B cell (primary cell): ENCODE results near the gene ARHGEF7. TPM values are rescaled to one million over a fixed set of nuclear protein-coding genes. Genes with fewer than 3 reads are reported as not detected.

Source experiments
- ATAC-seq: fragments of 200-7000 bp; cut with Tn5 transposase; one replicate; pipeline ENCODE4 v1.10.0; 2021; ENCODE audit warnings: low read depth, mild to moderate bottlenecking, moderate number of reproducible peaks, moderate library complexity
- CTCF ChIA-PET: fragments of 350-600 bp; sonication (Branson Sonifier 250); formaldehyde crosslinking; loops from one replicate; lab custom pipeline; 2021; ENCODE audit warnings: antibody characterized with exemption, inconsistent platforms; lab: Charles Lee
- POLR2A ChIA-PET: fragments of 350-600 bp; sonication (Branson Sonifier 250); formaldehyde crosslinking; loops from one replicate; lab custom pipeline; 2021; ENCODE audit warnings: antibody characterized with exemption; lab: Charles Lee
- DNase-seq: peaks from one replicate; pipeline ENCODE4 v3.0.0; 2013
- H2AFZ ChIP-seq: 2 replicates; pipeline ENCODE4 v1.6.1; 2012; ENCODE audit warnings: mild to moderate bottlenecking, low read depth, low read length; ENCODE audit not compliant: insufficient read depth, poor library complexity, severe bottlenecking
- H3K27ac ChIP-seq, 2 donors: 1 replicate in 1 of 2; 2 replicates in 1 of 2; pipeline ENCODE4 v1.5.1; 2012 to 2013; ENCODE audit warnings: low read length in 2 of 2, mild to moderate bottlenecking in 2 of 2, moderate library complexity in 1 of 2
- H3K27me3 ChIP-seq, 4 experiments: fragments of 200-600 bp in 1 of 4; sonication (generic) in 1 of 4; replicated peaks in 1 of 4; 1 replicate in 2 of 4; 2 replicates in 2 of 4; pipeline versions ENCODE4 v1.6.1 to v1.7.0; 2013 to 2016; ENCODE audit warnings: low read length in 3 of 4, mild to moderate bottlenecking in 2 of 4, mixed read lengths in 1 of 4, moderate library complexity in 1 of 4; ENCODE audit not compliant: insufficient read depth in 4 of 4, control insufficient read depth in 3 of 4; ENCODE audit errors: control extremely low read depth in 1 of 4
- H3K36me3 ChIP-seq, 2 experiments: replicated peaks in 1 of 2; 1 replicate in 1 of 2; 2 replicates in 1 of 2; pipeline versions ENCODE4 v1.6.1 to v1.7.1; 2013; ENCODE audit warnings: low read length in 1 of 2; ENCODE audit not compliant: insufficient read depth in 2 of 2, control insufficient read depth in 1 of 2; ENCODE audit errors: control extremely low read depth in 1 of 2, extremely low read depth in 1 of 2
- H3K4me1 ChIP-seq, 2 donors: fragments of 200-600 bp in 1 of 2; sonication (generic) in 1 of 2; 1 replicate in 1 of 2; 2 replicates in 1 of 2; pipeline versions ENCODE4 v1.5.1 to v1.6.1; 2013 to 2017; ENCODE audit warnings: low read length in 2 of 2; ENCODE audit not compliant: control insufficient read depth in 2 of 2, insufficient read depth in 2 of 2
- H3K4me2 ChIP-seq: replicated peaks from 2 replicates; pipeline ENCODE3; 2012; ENCODE audit warnings: mild to moderate bottlenecking, low read depth, low read length; ENCODE audit not compliant: poor library complexity, severe bottlenecking
- H3K4me3 ChIP-seq, 5 experiments: fragments of 200-600 bp in 1 of 5; sonication (generic) in 1 of 5; 1 replicate in 3 of 5; 2 replicates in 2 of 5; pipeline versions ENCODE4 v1.5.1 to v1.7.0; 2011 to 2016; ENCODE audit warnings: low read length in 4 of 5, mild to moderate bottlenecking in 4 of 5, low read depth in 2 of 5, control low read depth in 1 of 5, moderate library complexity in 1 of 5; ENCODE audit not compliant: insufficient read depth in 1 of 5; ENCODE audit errors: control extremely low read depth in 1 of 5, extremely low read depth in 1 of 5
- H3K79me2 ChIP-seq: fragments of 200-600 bp; sonication (generic); one replicate; pipeline ENCODE4 v1.6.0; 2016; ENCODE audit warnings: low read length; ENCODE audit not compliant: control insufficient read depth, insufficient read depth
- H3K9ac ChIP-seq: fragments of 200-600 bp; sonication (generic); 2 replicates; pipeline ENCODE4 v1.6.1; 2017; ENCODE audit warnings: mild to moderate bottlenecking, low read length, moderate library complexity
- H3K9me3 ChIP-seq, 3 donors: one replicate each; pipeline versions ENCODE4 v1.6.1 to v1.7.1; 2013; ENCODE audit warnings: low read length in 2 of 3; ENCODE audit not compliant: control insufficient read depth in 2 of 3, insufficient read depth in 1 of 3; ENCODE audit errors: control extremely low read depth in 1 of 3
- H4K20me1 ChIP-seq: 2 replicates; pipeline ENCODE4 v1.6.0; 2012; ENCODE audit warnings: mild to moderate bottlenecking, low read length; ENCODE audit not compliant: insufficient read depth, control insufficient read depth, poor library complexity, severe bottlenecking
- H3K27ac Mint-ChIP-seq: one replicate; pipeline ENCODE4 v1.8.0; 2021; ENCODE audit warnings: mixed read lengths
- H3K27me3 Mint-ChIP-seq: one replicate; pipeline ENCODE4 v1.8.0; 2021; ENCODE audit warnings: mixed read lengths
- H3K4me1 Mint-ChIP-seq: one replicate; pipeline ENCODE4 v1.8.0; 2021; ENCODE audit warnings: mixed read lengths
- H3K4me3 Mint-ChIP-seq: one replicate; pipeline ENCODE4 v1.8.0; 2021; ENCODE audit warnings: mixed read lengths
- H3K9me3 Mint-ChIP-seq: one replicate; pipeline ENCODE4 v1.8.0; 2022; ENCODE audit warnings: mixed read lengths; ENCODE audit not compliant: insufficient read depth
- EZH2 ChIP-seq: IDR thresholded peaks from 2 replicates; pipeline ENCODE4 v1.6.1; 2012; ENCODE audit warnings: borderline replicate concordance, low read depth, mild to moderate bottlenecking, moderate library complexity, low read length; ENCODE audit not compliant: insufficient read depth, poor library complexity, severe bottlenecking
- WGBS: methylation state at CpG from one replicate; pipeline ENCODE4 v1.1.5; 2013; ENCODE audit warnings: missing lambda C conversion rate; ENCODE audit not compliant: insufficient coverage; 5-methylcytosine and 5-hydroxymethylcytosine counted together
- intact Hi-C: fragments of 100-400 bp; cut with micrococcal nuclease; formaldehyde crosslinking; loops from one replicate; pipeline ENCODE4 v1.10.0; 2022
- polyA plus RNA-seq: library from polyadenylated mRNA; depleted of rRNA; stranded (reverse); fragments of >200 nt; gene quantifications from 2 replicates; pipeline ENCODE4 v1.2.3, GENCODE V29; 2012
- total RNA-seq, 2 donors: library from RNA; stranded (reverse); fragments of 120-200 nt in 1 of 2; gene quantifications; 1 replicate in 1 of 2; 2 replicates in 1 of 2; pipeline versions ENCODE4 v1.2.3 to v1.2.4, GENCODE V29; 2013 to 2022
- TF ChIP-seq, protein P1 (sequence below): fragments of 200-600 bp; IDR thresholded peaks from one replicate; pipeline ENCODE4 v1.8.0; 2022; ENCODE audit warnings: antibody characterized with exemption, mild to moderate bottlenecking

ARHGEF7 gene
- total and polyA plus RNA-seq, 2 donors (not counting 1 experiment from before 2014, with no cell fraction given) = 62.3 to 125 TPM

DNA sequence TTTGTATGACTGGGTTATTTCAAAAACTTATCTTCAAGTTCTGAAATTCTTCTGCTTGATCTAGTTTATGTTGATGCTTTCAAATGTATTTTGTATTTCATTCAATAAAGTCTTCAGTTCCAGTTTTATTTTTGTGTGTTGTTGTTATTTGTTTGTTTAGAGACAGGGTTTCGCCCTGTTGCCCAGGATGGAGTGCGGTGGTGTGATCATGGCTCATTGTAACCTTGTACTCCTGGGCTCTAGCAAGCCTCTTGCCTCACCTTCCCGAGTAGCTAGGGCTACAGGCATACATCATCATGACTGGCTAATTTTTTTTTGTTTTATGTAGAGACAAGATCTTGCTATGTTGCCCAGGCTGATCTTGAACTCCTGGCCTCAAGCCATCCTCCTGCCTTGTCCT, 40.3 kb upstream of the ARHGEF7 start:
- POLR2A ChIA-PET = no interaction called here
- Histone ChIP-seq H2AFZ (no peak overlapping the region), H3K4me3 (no peak overlapping the region), H3K9ac (no peak overlapping the region), H3K9me3 (peaks cover 10 to 39% (median 33%) of the 10 kb centered on the region in 3 donors), H3K79me2 (no peaks in the 10 kb centered on the region), H3K4me2 (no peak overlapping the region), H3K4me1 (no peaks in the 10 kb centered on the region), H3K36me3 (no peaks in the 10 kb centered on the region), H3K27ac (no peak overlapping the region), H3K27me3 (no peaks in the 10 kb centered on the region), H4K20me1 (no peaks in the 10 kb centered on the region)
- TF ChIP-seq, protein P1, sequence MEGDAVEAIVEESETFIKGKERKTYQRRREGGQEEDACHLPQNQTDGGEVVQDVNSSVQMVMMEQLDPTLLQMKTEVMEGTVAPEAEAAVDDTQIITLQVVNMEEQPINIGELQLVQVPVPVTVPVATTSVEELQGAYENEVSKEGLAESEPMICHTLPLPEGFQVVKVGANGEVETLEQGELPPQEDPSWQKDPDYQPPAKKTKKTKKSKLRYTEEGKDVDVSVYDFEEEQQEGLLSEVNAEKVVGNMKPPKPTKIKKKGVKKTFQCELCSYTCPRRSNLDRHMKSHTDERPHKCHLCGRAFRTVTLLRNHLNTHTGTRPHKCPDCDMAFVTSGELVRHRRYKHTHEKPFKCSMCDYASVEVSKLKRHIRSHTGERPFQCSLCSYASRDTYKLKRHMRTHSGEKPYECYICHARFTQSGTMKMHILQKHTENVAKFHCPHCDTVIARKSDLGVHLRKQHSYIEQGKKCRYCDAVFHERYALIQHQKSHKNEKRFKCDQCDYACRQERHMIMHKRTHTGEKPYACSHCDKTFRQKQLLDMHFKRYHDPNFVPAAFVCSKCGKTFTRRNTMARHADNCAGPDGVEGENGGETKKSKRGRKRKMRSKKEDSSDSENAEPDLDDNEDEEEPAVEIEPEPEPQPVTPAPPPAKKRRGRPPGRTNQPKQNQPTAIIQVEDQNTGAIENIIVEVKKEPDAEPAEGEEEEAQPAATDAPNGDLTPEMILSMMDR = no peak
- no peak for TF ChIP-seq EZH2
- H3K27ac Mint-ChIP-seq = no peak overlapping the region
- H3K9me3 Mint-ChIP-seq = peaks cover 15% of the 10 kb centered on the region
- intact Hi-C loops = no loop called here
- H3K27me3 Mint-ChIP-seq = peaks cover 7% of the 10 kb centered on the region
- DNase-seq (no peak), ATAC-seq (no peak)
- no peak overlapping the region for H3K4me3 Mint-ChIP-seq
- H3K4me1 Mint-ChIP-seq = peaks cover 2% of the 10 kb centered on the region
- 80% methylated on average over 1 of the region's 3 CpGs for WGBS
- CTCF ChIA-PET = no interaction called here

DNA sequence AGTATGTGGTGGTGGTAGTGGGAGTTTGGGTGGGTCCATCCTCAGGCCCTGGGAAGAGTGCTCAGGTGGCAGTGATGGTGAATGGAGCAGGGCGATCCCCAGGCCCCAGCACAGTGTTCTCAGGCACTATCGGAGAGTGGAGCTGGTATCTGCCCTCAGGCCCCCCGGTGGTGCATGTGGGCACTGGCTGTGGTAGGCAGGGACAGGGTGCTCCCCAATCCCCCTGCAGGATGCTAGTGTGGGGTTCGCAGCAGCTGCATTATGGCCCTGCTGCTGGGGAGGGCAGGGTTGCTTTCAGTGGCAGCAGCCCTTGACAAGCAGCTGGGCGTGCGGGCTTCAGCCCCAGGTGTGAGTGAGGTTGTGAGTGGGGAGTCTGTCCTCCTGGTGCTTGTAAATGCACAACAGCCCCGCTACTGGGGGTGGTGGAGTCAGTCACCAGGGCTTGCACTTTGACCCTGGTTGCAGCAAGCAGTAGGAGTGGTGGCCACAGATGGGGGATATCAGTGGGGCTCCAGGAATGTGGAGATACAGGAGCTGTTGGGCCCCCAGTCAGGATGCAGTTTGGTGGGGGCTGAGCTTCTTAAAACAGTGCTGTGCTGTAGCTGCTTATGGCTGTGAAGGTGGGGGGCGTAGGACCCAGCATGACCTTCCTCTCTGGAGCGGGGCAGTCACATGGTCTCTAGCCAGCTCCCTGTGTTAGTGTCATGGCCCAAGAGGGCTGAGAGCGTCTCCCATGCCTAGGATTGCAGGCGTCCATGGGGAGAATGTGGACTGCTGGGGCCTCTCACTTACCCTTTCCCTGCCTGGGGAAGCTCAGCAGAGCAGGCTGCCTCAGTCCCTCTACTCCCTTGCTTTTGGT, 38.7 kb upstream of the ARHGEF7 start:
- Histone ChIP-seq H3K4me3 (no peak overlapping the region), H4K20me1 (no peaks in the 10 kb centered on the region), H3K79me2 (no peaks in the 10 kb centered on the region), H3K9me3 (peaks cover 10 to 31% (median 25%) of the 10 kb centered on the region in 3 donors), H3K27me3 (no peaks in the 10 kb centered on the region), H3K9ac (no peak overlapping the region), H3K4me2 (no peak overlapping the region), H3K4me1 (no peaks in the 10 kb centered on the region), H2AFZ (no peak overlapping the region), H3K27ac (no peak overlapping the region), H3K36me3 (no peaks in the 10 kb centered on the region)
- Mint-ChIP-seq H3K9me3 (peaks cover 13% of the 10 kb centered on the region), H3K27ac (no peak overlapping the region), H3K4me3 (no peak overlapping the region), H3K27me3 (peaks cover 16% of the 10 kb centered on the region), H3K4me1 (no peaks in the 10 kb centered on the region)
- 91% methylated on average over 11 of the region's 11 CpGs for WGBS
- POLR2A ChIA-PET = no interaction called here
- intact Hi-C loops = no loop called here
- CTCF ChIA-PET = interaction anchor here (4.9 kb wide), 1 partner anchor 9 kb away, joined by 28 read pairs; no protein-coding TSS in a partner anchor
- TF ChIP-seq, protein P1 = no peak
- no peak for DNase-seq
- ATAC-seq = no peak
